GOT3 (cell line): ENCODE results near the gene OBP2A.
"Not testable (repeated sequence)": the region's sequence is repeated elsewhere in the genome, so short reads cannot be mapped to it uniquely, and the experiment has no call there.

Experiments
- DNase-seq: peaks from one replicate; lab custom pipeline; 2025; ENCODE audit warnings: mixed read lengths; lab: John Stamatoyannopoulos, UW

OBP2A gene

GRCh38 chr9:135526089-135526729 lies 19.7 kb upstream of the OBP2A start:
- DNase-seq: no peak

GRCh38 chr9:135526730-135527571 lies 19.0 kb upstream of the OBP2A start:
- no peak for DNase-seq

GRCh38 chr9:135528842-135529435 lies 17.0 kb upstream of the OBP2A start:
- DNase-seq: not testable (repeated sequence)

- no peak for DNase-seq
Measured at GRCh38 chr9:135530146-135530545, 15.8 kb upstream of the OBP2A start.

GRCh38 chr9:135531096-135531495 lies 14.8 kb upstream of the OBP2A start:
- no peak for DNase-seq

GRCh38 chr9:135533113-135533512 lies 12.8 kb upstream of the OBP2A start:
- no peak for DNase-seq

GRCh38 chr9:135533674-135534073 lies 12.3 kb upstream of the OBP2A start:
- DNase-seq: no peak

- not testable (repeated sequence) for DNase-seq
Measured at GRCh38 chr9:135534192-135534711, 11.7 kb upstream of the OBP2A start.

DNA sequence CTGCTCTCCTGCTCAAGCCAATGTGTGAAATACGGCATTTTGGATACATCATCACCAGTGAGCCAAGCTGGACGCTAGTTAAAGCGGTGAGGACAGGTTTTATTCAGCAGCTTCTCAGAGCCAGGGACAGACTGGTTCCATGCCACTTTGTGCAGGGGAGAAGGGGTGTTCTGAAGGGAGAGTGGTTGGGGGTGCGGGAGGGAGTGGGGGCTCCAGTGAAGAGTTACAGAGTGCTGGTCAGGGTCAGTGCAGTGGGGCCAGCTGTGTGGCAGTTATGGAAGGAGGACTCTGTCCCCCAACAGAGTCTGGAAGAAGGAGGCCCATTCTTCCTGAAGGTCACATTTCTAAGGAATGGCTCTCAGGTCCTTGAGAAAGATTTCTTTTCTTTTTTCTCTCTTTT lies 11.1 kb upstream of the OBP2A start:
- DNase-seq: not testable (repeated sequence)

DNA sequence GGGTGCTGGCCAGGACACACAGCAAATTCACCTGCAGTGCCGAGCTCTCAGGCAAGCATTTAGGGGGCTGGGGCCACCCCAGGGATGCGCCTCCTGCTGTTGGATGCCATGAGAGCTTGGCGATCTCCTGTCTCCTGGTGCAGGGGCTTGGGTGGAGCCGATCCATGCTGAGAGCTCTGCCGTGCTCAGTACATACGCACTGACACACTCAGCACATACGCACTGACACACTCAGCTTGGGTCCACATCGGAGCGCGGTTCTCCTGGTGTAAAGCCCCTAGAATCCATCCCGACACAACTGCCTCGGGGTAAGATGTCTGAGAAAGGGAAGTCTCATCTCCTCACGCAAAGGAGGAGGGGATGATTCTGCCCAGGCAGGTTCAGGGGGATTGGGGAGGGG lies 10.3 kb upstream of the OBP2A start:
- DNase-seq: not testable (repeated sequence)

DNA sequence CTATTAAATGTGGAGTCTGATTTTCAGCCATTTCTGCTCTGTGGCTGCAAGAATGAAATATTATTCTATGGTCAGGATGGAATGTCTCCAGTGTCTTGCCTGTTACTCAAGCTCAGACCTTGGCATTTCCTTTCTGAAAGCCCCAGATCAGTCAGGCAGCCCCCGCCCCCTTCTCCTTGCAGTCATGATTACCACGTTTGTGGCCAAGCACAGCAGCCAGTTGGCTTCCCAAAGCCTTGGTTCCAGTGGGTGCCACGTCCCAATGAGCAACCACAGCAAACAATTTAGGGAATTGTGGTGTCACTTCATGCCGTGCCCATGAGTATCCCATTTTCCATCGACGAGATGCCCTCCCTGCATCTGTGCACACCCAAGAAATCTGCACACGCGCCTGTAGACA lies 9.7 kb upstream of the OBP2A start:
- no peak for DNase-seq

- not testable (repeated sequence) for DNase-seq
Measured at GRCh38 chr9:135543262-135543894, 2.5 kb upstream of the OBP2A start.

DNA sequence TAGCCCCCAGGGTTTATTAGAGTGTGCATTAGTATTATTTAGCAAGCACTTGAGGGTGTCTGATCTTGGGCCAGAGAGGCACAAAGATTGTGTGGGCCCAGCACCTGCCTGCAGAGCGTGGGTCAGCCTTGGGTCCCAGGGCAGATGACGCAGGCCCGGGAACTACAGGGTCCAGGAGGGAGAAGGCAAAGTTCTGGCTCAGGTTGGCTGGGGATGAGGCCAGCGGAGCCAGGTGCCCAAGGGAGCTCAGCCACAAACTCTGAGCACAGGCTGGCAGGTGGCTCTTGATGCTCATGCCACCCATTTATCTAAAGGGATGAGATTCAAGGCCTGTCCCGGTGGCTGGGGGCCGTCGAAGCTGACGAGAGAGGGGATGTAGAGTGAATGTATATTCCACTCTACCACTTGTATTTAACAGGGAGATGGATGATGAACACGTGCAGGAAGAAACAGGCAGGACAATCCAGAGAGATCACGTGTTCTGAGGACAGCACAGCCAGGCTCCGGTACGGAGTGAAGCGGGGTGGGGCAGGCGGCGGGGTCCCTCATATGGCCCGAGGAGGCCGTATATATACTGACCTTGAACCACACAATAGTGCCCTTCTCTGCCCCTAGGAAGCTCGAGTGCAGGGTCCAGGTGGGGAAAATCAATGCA lies 818 bp upstream of the OBP2A start:
- no peak for DNase-seq

DNA sequence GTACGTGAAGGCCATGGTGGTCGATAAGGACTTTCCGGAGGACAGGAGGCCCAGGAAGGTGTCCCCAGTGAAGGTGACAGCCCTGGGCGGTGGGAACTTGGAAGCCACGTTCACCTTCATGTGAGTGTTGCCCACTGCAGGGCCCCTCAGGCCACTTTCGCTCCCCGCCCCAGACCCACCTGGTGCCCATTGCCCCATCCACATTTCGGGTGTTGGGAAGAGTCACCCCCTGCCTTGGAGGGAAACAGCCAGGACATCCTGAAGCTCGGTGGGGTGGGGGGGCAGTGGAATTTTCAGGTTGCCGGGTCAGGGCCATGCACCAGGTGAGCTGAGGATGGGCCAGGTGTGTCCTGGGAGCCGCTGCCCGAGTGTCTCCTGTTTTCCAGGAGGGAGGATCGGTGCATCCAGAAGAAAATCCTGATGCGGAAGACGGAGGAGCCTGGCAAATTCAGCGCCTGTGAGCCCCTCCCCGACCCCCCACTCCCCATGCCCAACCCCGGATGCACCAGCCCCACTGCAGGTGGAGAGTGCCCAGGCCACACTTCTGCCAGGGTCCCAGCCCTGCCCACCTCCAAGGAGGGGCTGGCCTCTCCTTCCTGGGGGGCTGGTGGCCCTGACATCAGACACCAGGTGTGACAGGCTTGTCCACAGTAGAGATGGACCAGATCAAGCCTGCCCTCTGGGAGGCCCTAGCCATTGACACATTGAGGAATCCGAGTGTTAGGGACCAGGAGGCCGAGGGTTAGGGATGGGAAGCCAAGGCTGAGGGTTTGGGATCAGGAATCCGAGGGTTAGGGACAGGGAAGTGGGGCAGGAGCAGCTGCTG lies 1.1 kb downstream of the OBP2A start:
- DNase-seq: not testable (repeated sequence)

DNA sequence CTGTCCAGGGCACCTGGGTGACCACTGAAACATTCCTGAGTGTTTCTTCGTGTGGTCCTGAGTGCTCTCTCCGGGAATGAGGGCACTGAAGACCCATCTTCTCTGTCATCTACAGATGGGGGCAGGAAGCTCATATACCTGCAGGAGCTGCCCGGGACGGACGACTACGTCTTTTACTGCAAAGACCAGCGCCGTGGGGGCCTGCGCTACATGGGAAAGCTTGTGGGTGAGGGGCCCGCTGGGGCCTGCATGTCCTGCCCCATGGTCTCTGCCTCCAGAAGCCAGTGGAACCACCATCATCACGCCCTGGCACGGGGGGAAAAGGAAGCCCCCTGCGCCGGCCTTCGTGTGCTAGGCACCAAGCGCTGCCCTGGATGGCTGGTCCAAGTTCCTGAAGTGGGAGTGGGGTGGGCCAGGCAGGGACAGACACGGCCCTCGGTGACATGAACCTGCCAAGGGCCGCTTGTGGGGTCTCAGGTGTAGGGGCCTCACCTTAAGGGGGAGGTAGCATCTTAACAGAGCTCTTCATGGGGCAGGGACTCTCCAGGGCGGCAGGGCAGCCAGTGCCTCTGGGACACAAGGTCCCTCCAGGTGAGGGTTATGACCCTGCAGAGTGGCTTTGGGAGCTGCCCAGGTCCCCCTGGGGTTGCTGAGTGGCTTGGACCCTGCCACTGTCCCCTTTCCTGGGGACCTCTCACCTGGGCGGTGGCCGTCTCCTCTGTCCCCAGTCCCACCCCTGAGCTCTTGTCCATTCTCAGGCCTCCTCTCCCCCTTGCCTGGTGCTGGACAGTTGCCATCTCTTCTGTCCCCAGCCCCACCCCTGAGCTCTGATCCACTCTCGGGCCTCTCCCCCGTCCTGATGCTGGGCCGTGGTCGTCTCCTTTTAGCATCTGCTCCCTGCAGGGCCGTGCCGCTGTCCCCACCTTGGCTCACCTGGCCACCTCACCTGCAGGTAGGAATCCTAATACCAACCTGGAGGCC lies 2.1 kb downstream of the OBP2A start:
- DNase-seq: no peak

DNA sequence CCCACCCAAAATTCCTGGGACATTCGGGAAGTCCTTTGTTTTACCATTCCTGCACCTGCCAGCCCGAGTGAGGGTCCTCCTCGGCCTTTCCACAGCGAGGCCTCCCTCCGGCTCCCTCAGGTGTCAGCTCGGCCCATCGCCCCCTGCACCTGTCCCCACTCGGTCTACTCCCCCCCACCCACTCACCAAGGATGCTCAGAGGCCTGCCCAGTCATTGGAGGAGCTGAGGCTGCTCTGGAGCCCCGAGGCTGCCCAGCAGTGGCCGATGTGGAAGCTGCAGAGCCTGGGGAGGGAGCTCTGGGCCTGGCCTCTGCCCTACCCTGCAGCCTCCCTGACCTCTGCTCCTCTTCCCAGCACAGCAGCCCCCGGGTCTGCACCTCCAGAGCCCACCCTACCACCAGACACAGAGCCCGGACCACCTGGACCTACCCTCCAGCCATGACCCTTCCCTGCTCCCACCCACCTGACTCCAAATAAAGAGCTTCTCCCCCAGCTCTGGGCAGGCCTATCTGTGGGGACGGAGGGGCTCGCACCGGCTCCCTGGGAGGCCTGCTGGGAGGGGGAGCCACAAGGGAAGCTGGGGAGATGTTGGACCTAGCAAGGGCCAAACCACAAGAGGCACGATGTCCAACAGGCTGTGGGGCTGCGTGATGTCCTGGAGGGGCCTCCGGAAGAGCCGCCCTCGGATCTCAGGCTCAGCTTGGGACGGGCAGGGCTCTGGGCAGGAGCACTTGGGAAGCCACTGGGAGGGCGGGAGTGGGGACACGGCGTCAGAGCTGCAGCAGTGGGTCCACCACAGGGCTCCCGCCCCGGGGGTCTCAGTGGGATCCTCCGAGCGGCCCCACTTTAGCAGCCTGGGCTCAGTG lies 3.8 kb downstream of the OBP2A start:
- DNase-seq: not testable (repeated sequence)

DNA sequence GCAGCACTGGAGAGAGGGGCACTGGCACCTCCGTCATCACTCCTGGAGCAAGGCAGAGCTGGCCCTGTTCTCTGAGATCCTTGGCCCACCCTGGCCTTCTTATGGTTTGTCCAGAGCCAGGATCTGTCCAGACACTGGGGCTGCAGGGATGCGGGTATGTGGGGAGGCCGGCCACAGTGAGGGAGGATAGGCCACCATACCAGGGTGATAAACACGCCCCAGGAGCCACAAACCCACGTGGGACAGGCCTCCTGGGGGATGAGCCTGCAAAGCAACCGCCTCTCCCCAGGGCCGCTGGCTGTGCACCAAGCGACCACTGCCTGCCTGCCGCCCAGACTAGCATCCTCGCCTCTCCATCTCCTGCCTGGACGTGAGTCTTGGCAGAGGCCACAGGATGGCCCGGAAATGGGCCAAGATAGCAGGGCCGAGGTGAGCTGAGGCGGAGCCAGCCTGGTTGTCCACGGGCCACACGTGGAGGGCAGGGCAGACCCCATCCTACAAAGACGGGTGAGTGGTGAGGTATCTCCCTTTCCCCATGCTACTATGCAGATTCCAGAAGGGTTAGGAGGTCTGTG lies 4.5 kb downstream of the OBP2A start:
- DNase-seq: no peak

GRCh38 chr9:135551031-135551430 lies 5.1 kb downstream of the OBP2A start:
- DNase-seq: no peak
